GM19324 (cell line): ENCODE data around the gene LIMS1.
A peak's percentile ranks its signal among the peaks of the same experiment; 100 is the strongest.
"Not testable (repeated sequence)": the region's sequence is repeated elsewhere in the genome, so short reads cannot be mapped to it uniquely, and the experiment has no call there.

Experiments used
- ATAC-seq: cut with Tn5 transposase; IDR thresholded peaks from one replicate; pipeline ENCODE4 v1.9.1; 2021; ENCODE audit warnings: mild to moderate bottlenecking, moderate library complexity; ENCODE audit not compliant: unreplicated experiment, low FRiP score

LIMS1 gene

DNA sequence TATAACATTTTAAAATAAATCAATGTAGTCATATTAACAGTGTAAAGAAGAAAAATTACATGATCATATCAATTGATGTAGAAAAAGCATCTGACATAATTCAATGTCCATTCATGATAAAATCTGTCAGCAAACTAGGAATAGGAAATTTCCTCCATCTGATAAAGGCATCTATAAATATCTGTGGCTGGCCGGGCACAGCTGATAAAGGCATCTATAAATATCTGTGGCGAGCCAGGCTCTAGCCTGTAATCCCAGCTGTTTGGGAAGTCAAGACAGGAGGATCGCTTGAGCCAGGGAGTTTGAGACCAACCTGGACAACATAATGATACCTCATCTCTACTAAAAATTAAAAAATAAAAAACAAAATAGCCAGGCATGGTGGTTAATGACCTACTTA, 166.9 kb downstream of the LIMS1 start:
- ATAC-seq, result no peak

DNA sequence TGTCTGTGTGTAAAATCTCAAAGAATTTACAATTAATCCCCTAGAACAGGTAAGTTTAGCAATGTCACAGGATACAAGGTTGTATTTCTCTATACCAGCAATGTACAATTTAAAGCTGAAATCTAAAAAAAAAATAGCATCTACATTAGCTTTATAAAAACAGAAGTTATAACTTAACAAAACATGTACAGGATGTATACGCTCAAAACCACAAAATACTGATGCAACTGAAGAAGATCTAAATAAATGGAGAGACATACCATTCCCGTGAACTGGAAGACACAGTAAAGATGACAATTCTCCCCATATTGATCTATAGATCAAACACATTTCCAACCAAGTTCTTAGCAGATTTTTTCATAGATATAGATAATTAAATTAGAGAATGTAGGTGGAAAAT, 167.5 kb downstream of the LIMS1 start:
- ATAC-seq, result no peak

DNA sequence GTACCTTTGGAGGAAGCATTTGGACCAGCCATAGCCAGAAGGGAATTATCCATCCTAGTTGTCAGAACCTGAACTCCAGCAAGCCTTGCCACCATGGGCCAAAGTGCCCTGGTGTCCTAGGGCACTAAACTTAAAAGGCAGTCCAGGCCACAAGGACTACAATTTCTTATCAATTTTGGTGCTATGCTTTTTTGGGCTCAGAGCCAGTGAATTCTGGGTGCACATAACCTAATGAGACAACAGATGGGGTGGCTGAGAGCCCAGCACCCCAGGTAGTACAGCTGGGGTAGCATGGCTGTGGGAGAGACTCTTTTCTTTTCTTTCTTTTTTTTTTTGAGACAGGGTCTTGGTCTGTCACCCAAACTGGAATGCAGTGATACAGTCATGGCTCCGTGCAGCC, 170.6 kb downstream of the LIMS1 start:
- no peak for ATAC-seq

DNA sequence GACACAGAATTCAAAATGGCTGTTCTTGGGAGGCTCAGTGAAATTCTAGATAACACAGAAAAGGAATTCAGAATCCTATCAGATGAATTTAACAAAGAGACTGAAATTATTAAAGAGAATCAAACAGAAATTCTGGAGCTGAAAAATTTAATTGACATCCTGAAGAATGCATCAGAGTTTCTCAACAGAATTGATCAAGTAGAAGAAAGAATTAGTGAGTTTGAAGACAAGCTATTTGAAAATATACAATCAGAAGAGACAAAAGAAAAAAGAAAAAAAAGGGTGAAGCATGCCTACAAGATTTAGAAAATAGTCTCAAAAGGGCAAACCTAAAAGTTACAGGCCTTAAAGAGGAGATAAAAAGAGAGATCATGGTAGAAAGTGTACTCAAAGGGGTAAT, 173.0 kb downstream of the LIMS1 start:
- ATAC-seq, result no peak

DNA sequence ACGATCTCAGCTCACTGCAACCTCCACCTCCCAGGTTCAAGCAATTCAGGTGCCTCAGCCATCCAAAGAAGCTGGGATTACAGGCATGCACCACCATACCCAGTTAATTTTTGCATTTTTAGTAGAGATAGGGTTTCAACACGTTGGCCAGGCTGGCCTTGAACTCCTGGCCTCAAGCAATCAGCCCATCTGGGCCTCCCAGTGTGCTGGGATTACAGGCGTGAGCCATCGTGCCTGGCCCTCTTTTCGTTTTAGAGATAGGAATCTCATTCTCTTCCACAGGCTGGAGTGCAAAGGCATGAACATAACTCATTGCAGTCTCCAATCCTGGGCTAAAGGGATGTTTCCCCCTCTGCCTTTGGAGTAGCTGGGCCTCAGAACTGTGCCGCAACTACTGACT, 182.7 kb downstream of the LIMS1 start:
- not testable (repeated sequence) for ATAC-seq

DNA sequence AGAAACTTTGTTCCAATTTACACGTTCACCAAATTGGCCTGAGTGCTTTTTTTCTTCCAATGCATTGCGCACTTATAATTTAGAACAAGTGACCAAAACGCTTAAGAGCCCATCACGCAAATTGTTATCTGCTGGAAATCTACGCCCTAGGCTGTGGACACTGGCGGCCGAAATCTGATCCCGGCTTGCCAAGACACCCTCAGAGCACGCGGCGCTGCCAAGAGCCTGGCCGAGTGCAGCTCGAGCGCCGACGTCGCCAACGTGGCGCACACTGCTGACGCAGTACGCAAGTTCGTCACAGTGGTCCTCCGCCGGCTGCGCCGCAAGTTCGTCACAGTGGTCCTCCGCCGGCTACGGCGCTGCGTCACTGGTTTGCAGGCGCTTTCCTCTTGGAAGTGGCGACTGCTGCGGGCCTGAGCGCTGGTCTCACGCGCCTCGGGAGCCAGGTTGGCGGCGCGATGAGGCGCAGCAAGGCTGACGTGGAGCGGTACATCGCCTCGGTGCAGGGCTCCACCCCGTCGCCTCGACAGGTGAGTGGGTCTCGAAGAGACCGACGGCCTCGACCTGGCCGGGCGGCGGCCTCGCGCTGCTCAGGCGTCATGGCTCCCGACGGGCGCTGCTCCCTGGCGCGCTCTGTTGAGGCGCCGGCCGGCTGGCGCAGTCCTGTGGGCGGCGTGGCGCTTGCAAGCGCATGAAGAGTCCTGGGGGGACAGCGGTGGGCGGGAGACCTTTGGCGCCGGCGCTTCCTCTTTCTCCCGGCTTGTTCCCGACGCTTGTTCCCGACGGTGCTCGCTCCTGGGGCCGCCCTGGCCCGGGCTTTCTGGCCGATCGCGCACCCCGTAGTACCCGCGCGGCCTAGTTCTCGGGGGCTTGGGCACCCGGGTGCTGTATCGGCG, 185.1 kb downstream of the LIMS1 start, which contains the start of gene RANBP2:
RANBP2 (plus strand) TSS at position 334 of the 896 bp plus-strand sequence; CDS start at position 459, 125 bp downstream.
- ATAC-seq, result peak; percentile 98

DNA sequence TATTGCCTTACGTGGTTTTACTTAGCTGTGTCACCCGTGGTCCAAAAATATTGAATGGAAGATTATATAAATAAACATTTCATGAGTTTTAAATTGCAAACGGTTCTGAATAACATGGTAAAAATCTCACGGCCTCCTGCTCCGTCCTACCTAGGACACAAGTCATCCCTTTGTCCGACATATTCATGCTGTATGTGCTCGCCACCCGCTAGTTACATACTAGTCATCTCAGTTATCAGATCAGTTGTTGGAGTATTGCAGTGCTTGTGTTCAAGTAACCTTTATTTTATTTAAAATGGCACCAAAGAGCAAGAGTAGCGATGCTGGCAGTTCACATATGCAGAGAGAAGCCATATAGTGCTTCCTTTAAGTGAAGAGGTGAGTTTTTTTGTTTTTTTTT, 191.8 kb downstream of the LIMS1 start:
- not testable (repeated sequence) for ATAC-seq

DNA sequence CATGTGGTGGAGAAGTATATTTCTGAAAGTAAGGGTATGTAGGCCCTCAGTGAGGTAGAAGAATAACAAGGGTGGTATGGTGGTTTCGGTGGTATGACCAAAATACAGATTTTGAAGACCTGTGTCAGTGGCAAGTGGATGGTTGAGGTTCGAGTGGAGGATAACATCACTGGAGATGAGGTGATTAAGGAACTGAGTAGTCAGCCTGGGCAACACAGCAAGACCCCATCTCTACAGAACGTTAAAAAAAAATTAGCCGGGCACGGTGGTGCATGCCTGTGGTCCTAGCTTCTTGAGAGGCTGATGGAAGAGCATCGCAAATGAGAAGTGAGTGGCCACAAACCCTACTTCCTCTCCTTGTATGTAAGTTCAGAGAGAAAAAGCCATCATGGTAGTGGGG, 200.4 kb downstream of the LIMS1 start:
- not testable (repeated sequence) for ATAC-seq
